ENCODE results near the gene VGF. TPM values are rescaled to one million over a fixed set of nuclear protein-coding genes. Genes with fewer than 3 reads are reported as not detected.
"Not testable (repeated sequence)": the region's sequence is repeated elsewhere in the genome, so short reads cannot be mapped to it uniquely, and the experiment has no call there.

The VGF gene
- total and polyA plus RNA-seq, 7 donors, result 0.03 to 4.3 (median 0.10) TPM; not detected in 4

DNA sequence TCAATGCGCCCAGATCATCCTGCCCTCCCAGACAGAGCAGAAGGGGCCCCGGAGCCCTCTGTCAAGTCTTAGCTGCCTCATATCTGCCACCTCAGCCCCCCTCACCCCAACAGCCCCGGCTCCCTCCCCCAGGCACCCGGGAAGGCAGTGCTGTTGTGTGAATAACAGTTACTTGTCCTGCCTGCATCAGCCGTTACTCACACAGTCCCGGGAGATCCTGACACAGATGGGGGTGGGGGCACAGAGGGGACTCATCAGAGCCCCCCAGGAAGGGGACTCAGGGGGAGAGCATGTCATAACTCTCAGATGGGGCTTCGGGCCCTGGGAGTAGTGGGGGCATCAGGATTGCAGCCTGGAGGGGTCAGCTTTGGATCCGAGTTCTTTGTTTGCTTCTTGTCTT is 50.9 kb downstream of the VGF start:
- DNase-seq (no peak), ATAC-seq (no peak)
- no peak overlapping the region for H3K27ac ChIP-seq
- H3K27me3 ChIP-seq (ENCODE audit: insufficient read depth in 3 of 3, low read length in 2 of 3), result peaks cover 0 to 10% (median 0%) of the 10 kb centered on the region in 3 donors
- intact Hi-C loops (cut with DNase I), result no loop called here
- no peaks in the 10 kb centered on the region for H3K4me1 ChIP-seq
- TF ChIP-seq CTCF (IDR thresholded peaks at IDR 0.05), result no peak
- no peaks in the 10 kb centered on the region for H3K9me3 ChIP-seq
- WGBS, 3 donors, result 53 to 54% (median 54%) methylated on average over 8 of the region's 8 CpGs
- H3K36me3 ChIP-seq (ENCODE audit: insufficient read depth in 1 of 2, low read depth in 1 of 2), result no peaks in the 10 kb centered on the region
- no peak overlapping the region for H3K4me3 ChIP-seq

GRCh38 chr7:101113836-101114235 is 51.5 kb downstream of the VGF start:
- peaks cover 0 to 15% (median 0%) of the 10 kb centered on the region in 3 donors for H3K27me3 ChIP-seq (ENCODE audit: insufficient read depth in 3 of 3, low read length in 2 of 3)
- DNase-seq, result no peak
- no peaks in the 10 kb centered on the region for H3K36me3 ChIP-seq (ENCODE audit: insufficient read depth in 1 of 2, low read depth in 1 of 2)
- 81 to 86% (median 86%) methylated on average over 11 of the region's 11 CpGs for WGBS, 3 donors
- TF ChIP-seq CTCF (IDR thresholded peaks at IDR 0.05), result no peak
- no peak overlapping the region for H3K4me3 ChIP-seq
- no peak for ATAC-seq
- no peak overlapping the region for H3K27ac ChIP-seq
- no peaks in the 10 kb centered on the region for H3K9me3 ChIP-seq
- H3K4me1 ChIP-seq, result no peaks in the 10 kb centered on the region
- intact Hi-C loops (cut with DNase I), result no loop called here

DNA sequence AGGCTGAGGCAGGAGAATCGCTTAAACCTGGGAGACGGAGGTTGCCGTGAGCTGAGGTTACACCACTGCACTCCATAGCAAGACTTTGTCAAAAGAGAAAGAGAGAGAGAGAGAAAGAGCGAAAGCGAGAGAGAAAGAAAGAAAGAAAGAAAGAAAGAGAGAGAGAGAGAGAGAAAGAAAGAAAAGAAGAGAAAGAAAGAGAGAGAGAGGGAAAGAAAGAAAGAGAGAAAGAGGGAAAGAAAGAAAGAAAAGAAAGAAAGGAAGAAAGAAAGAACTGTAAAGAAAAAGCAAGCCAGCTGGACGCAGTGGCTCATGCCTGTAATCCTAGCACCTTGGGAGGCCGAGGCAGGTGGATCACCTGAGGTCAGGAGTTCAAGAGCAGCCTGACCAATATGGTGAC is 52.2 kb downstream of the VGF start:
- DNase-seq; H3K4me3 ChIP-seq; H3K4me1 ChIP-seq; H3K9me3 ChIP-seq; ATAC-seq; H3K27ac ChIP-seq; H3K36me3 ChIP-seq (ENCODE audit: insufficient read depth in 1 of 2, low read depth in 1 of 2); intact Hi-C loops (cut with DNase I): not testable (repeated sequence)
- peaks cover 0 to 10% (median 4%) of the 10 kb centered on the region in 3 donors for H3K27me3 ChIP-seq (ENCODE audit: insufficient read depth in 3 of 3, low read length in 2 of 3)
- WGBS, 3 donors, result 94 to 97% (median 96%) methylated on average over 7 of the region's 7 CpGs

Other genes starting within 250 kb of the VGF start
- gene MUC3A, start 216.0 kb downstream of the VGF start, total RNA-seq, result under 1 TPM; 0.10 to 0.79 (median 0.30) TPM
- under 1 TPM; 0.22 to 0.37 (median 0.30) TPM for gene MUC3A, start 216.0 kb downstream of the VGF start, polyA plus RNA-seq
- gene MUC12, start 196.0 kb downstream of the VGF start, total RNA-seq, result under 1 TPM in 2 of 4 donors, not detected in 2; 0.02 to 0.13 TPM
- under 1 TPM in 1 of 3 donors, not detected in 2; 0.09 TPM for gene MUC12, start 196.0 kb downstream of the VGF start, polyA plus RNA-seq
- gene MUC17, start 145.5 kb downstream of the VGF start, total RNA-seq, result under 1 TPM in 1 of 4 donors, not detected in 3; 0.02 TPM
- gene MUC17, start 145.5 kb downstream of the VGF start, polyA plus RNA-seq, result under 1 TPM in 1 of 3 donors, not detected in 2; 0.03 TPM
- 10 to 100 TPM; 10.1 to 15.7 (median 13.8) TPM for gene TRIM56, start 80.1 kb downstream of the VGF start, total RNA-seq
- 10 to 100 TPM in 1 of 3 donors, 1 to 10 TPM in 2; 3.2 to 13.3 (median 5.8) TPM for gene TRIM56, start 80.1 kb downstream of the VGF start, polyA plus RNA-seq
- 10 to 100 TPM in 1 of 4 donors, 1 to 10 TPM in 3; 7.1 to 14.4 (median 7.4) TPM for gene SERPINE1, start 38.5 kb downstream of the VGF start, total RNA-seq
- gene SERPINE1, start 38.5 kb downstream of the VGF start, polyA plus RNA-seq, result 100 to 1,000 TPM in 1 of 3 donors, 1 to 10 TPM in 2; 4.3 to 269 (median 5.9) TPM
- 1 to 10 TPM; 5.7 to 7.1 (median 6.6) TPM for gene AP1S1, start 11.1 kb downstream of the VGF start, total RNA-seq
- 10 to 100 TPM; 11.1 to 29.9 (median 17.8) TPM for gene AP1S1, start 11.1 kb downstream of the VGF start, polyA plus RNA-seq
- not detected for gene NAT16, start 14.7 kb upstream of the VGF start, total RNA-seq
- gene NAT16, start 14.7 kb upstream of the VGF start, polyA plus RNA-seq, result under 1 TPM in 1 of 3 donors, not detected in 2; 0.01 TPM
- not detected for gene MOGAT3, start 35.5 kb upstream of the VGF start, total RNA-seq
- gene MOGAT3, start 35.5 kb upstream of the VGF start, polyA plus RNA-seq, result not detected
- gene PLOD3, start 52.0 kb upstream of the VGF start, total RNA-seq, result 10 to 100 TPM; 18.5 to 25.4 (median 20.4) TPM
- gene PLOD3, start 52.0 kb upstream of the VGF start, polyA plus RNA-seq, result 10 to 100 TPM; 12.9 to 45.4 (median 15.2) TPM
- gene ZNHIT1, start 52.6 kb upstream of the VGF start, total RNA-seq, result 10 to 100 TPM; 40.8 to 58.1 (median 48.1) TPM
- gene ZNHIT1, start 52.6 kb upstream of the VGF start, polyA plus RNA-seq, result 10 to 100 TPM; 65.0 to 89.5 (median 67.6) TPM
- gene CLDN15, start 72.2 kb upstream of the VGF start, total RNA-seq, result 1 to 10 TPM; 1.0 to 2.1 (median 1.5) TPM
- gene CLDN15, start 72.2 kb upstream of the VGF start, polyA plus RNA-seq, result 1 to 10 TPM in 2 of 3 donors, under 1 TPM in 1; 0.52 to 2.2 (median 1.9) TPM
- gene FIS1, start 79.5 kb upstream of the VGF start, total RNA-seq, result 100 to 1,000 TPM; 239 to 368 (median 261) TPM
- gene FIS1, start 79.5 kb upstream of the VGF start, polyA plus RNA-seq, result 100 to 1,000 TPM; 263 to 341 (median 312) TPM
- 10 to 100 TPM; 18.7 to 26.0 (median 21.5) TPM for gene IFT22, start 156.2 kb upstream of the VGF start, total RNA-seq
- gene IFT22, start 156.2 kb upstream of the VGF start, polyA plus RNA-seq, result 10 to 100 TPM; 23.2 to 42.2 (median 27.1) TPM
- not detected for gene COL26A1, start 197.3 kb upstream of the VGF start, total RNA-seq
- gene COL26A1, start 197.3 kb upstream of the VGF start, polyA plus RNA-seq, result under 1 TPM in 1 of 3 donors, not detected in 2; 0.03 TPM